Tibial nerve (tissue), 4 donors: Measurements from ENCODE around the gene ARHGEF11.

Experiments used
- CTCF ChIP-seq, 5 experiments: fragments of 200-600 bp in 3 of 5; fragments of 450-650 bp in 2 of 5; sonication (generic) in 3 of 5; IDR thresholded peaks; one replicate each; pipeline ENCODE4 v1.5.1; 2016 to 2019; ENCODE audit warnings: antibody characterized with exemption in 5 of 5, mild to moderate bottlenecking in 3 of 5, moderate library complexity in 2 of 5
- EP300 ChIP-seq, 2 donors: sonication (generic); formaldehyde crosslinking; IDR thresholded peaks; one replicate each; pipeline ENCODE4 v1.6.1; 2017; ENCODE audit warnings: antibody characterized with exemption in 2 of 2, mild to moderate bottlenecking in 1 of 2
- POLR2A ChIP-seq, 2 donors: fragments of 450-650 bp; IDR thresholded peaks; one replicate each; pipeline ENCODE4 v1.6.1; 2017; ENCODE audit warnings: antibody characterized with exemption in 2 of 2, mild to moderate bottlenecking in 2 of 2, moderate library complexity in 2 of 2

GRCh38 chr1:156963621-156964020 is 81.9 kb downstream of the ARHGEF11 start:
- TF ChIP-seq POLR2A (IDR thresholded peaks at IDR 0.05): no peak
- TF ChIP-seq CTCF (IDR thresholded peaks at IDR 0.05): no peak
- peak in 1 of 2 donors; percentile 26 for TF ChIP-seq EP300 (IDR thresholded peaks at IDR 0.05)
